Pancreas (tissue), 10 donors: Measurements from ENCODE around the gene R3HDM4. TPM values are rescaled to one million over a fixed set of nuclear protein-coding genes. Genes with fewer than 3 reads are reported as not detected.
A peak's percentile ranks its signal among the peaks of the same experiment; 100 is the strongest.

Experiments used
- ATAC-seq, 4 donors: fragments of 200-7000 bp; cut with Tn5 transposase; one replicate each; pipeline versions ENCODE4 v1.8.0 to v1.9.1; 2020; ENCODE audit warnings: mild to moderate bottlenecking in 4 of 4, moderate library complexity in 4 of 4
- DNase-seq, 6 donors: peaks; one replicate each; pipeline ENCODE4 v3.0.0-alpha.2; 2020
- FAIRE-seq: peaks from 2 replicates; lab custom pipeline; 2012; peaks lifted over from hg19 to GRCh38; lab: Jason Lieb, UNC
- H3K27ac ChIP-seq, 4 donors: fragments of 200-600 bp; sonication (generic); 1 replicate in 3 of 4; 2 replicates in 1 of 4; pipeline versions ENCODE4 v1.5.0 to v1.8.0; 2020
- H3K27me3 ChIP-seq, 4 donors: fragments of 200-600 bp; one replicate each; pipeline ENCODE4 v1.8.0; 2021
- H3K36me3 ChIP-seq, 3 donors: fragments of 200-600 bp; sonication (generic) in 1 of 3; one replicate each; pipeline versions ENCODE4 v1.5.0 to v1.8.0; 2020 to 2021
- H3K4me1 ChIP-seq, 3 donors: fragments of 200-600 bp; one replicate each; pipeline ENCODE4 v1.8.0; 2021
- H3K4me3 ChIP-seq, 4 donors: fragments of 200-600 bp; sonication (generic) in 2 of 4; one replicate each; pipeline versions ENCODE4 v1.5.0 to v1.8.0; 2020 to 2021
- H3K9me3 ChIP-seq, 4 donors: fragments of 200-600 bp; one replicate each; pipeline ENCODE4 v1.8.0; 2021
- CTCF ChIP-seq, 4 donors: fragments of 200-600 bp; sonication (generic) in 3 of 4; IDR thresholded peaks; one replicate each; pipeline versions ENCODE4 v1.5.0 to v1.8.0; 2021; ENCODE audit warnings: antibody characterized with exemption in 4 of 4
- WGBS, 2 donors: extraction: QIAGEN DNeasy Blood & Tissue Kit; methylation state at CpG; one replicate each; pipeline ENCODE4 v1.1.7; 2013; 5-methylcytosine and 5-hydroxymethylcytosine counted together
- intact Hi-C, 3 donors: fragments of 100-400 bp; cut with DNase I; formaldehyde crosslinking; loops; one replicate each; pipeline versions ENCODE4 v1.11.1 to v1.14.2; 2022
- polyA plus RNA-seq, 2 donors: library from polyadenylated mRNA; stranded (reverse); fragments of 200-250 nt; gene quantifications; one replicate each; pipeline ENCODE4 v1.2.3, GENCODE V29; 2013
- total RNA-seq, 6 donors: library from RNA; stranded (reverse); fragmentation: NEBNext Ultra II Directional in 4 of 6; extraction: Animal tissue kit (Norgen Biotek cat#: 25700) in 4 of 6; gene quantifications; one replicate each; pipeline versions ENCODE4 v1.2.1 to v1.2.4, GENCODE V29; 2021 to 2023
- donor health status: healthy with polysubstance abuse.
- donor health status: DM: no; HTN: no; CAD: no; lungs with moderate emphysema.
- donor health status: DM: no; HTN: no; CAD: no.
- donor health status: control.
- donor health status: control.
- donor health status: Bipolar disorder and iron deficiency.
- donor health status: DM: yes; HTN: yes; CAD: no.
- donor health status: DM: no; HTN: no; CAD: no.
- donor health status: DM: no; HTN: no; CAD: no.
- donor health status: DM: yes; HTN: yes; CAD: no.

R3HDM4 gene
- total and polyA plus RNA-seq, 8 donors: 21.6 to 57.2 (median 31.8) TPM

- Histone ChIP-seq H3K27me3 (no peaks in the 10 kb centered on the region), H3K36me3 (peaks cover 0 to 17% (median 4%) of the 10 kb centered on the region in 3 donors), H3K9me3 (no peaks in the 10 kb centered on the region), H3K27ac (no peak overlapping the region), H3K4me3 (no peak overlapping the region), H3K4me1 (no peaks in the 10 kb centered on the region)
- intact Hi-C loops: loop anchor here in 2 of 3 donors (5.0 to 10.0 kb wide), 3 partner anchors 38 to 115 kb away; partner anchors contain the start of genes KISS1R (in 1 of the 2) and WDR18 (in 1 of the 2)
- ATAC-seq (peak in 3 of 4 donors; percentile 8 to 47 (median 42)), FAIRE-seq (no peak), DNase-seq (peak in 1 of 6 donors; percentile 71)
- TF ChIP-seq CTCF (IDR thresholded peaks at IDR 0.05): no peak
- 85 to 88% methylated on average over 26 to 29 of the region's 29 CpGs for WGBS, 2 donors
Observed at GRCh38 chr19:869245-870177, 43.5 kb downstream of the R3HDM4 start.

GRCh38 chr19:868458-869244, 44.4 kb downstream of the R3HDM4 start:
- intact Hi-C loops: loop anchor here in 2 of 3 donors (5.0 to 10.0 kb wide), 3 partner anchors 39 to 116 kb away; partner anchors contain the start of genes KISS1R (in 1 of the 2) and WDR18 (in 1 of the 2)
- TF ChIP-seq CTCF (IDR thresholded peaks at IDR 0.05): no peak
- H3K27me3 ChIP-seq: no peaks in the 10 kb centered on the region
- no peak for FAIRE-seq
- H3K4me1 ChIP-seq: peaks cover 0 to 3% (median 0%) of the 10 kb centered on the region in 3 donors
- peaks cover 0 to 14% (median 4%) of the 10 kb centered on the region in 3 donors for H3K36me3 ChIP-seq
- no peak overlapping the region for H3K4me3 ChIP-seq
- no peak for ATAC-seq
- DNase-seq: peak in 1 of 6 donors; percentile 74
- H3K27ac ChIP-seq: no peak overlapping the region
- 93 to 95% methylated on average over 29 to 34 of the region's 34 CpGs for WGBS, 2 donors
- H3K9me3 ChIP-seq: no peaks in the 10 kb centered on the region

- Histone ChIP-seq H3K4me1 (peaks cover 0 to 3% (median 0%) of the 10 kb centered on the region in 3 donors), H3K27me3 (no peaks in the 10 kb centered on the region), H3K36me3 (peaks cover 0 to 14% (median 4%) of the 10 kb centered on the region in 3 donors), H3K27ac (no peak overlapping the region), H3K4me3 (no peak overlapping the region), H3K9me3 (no peaks in the 10 kb centered on the region)
- DNase-seq: peak in 1 of 6 donors; percentile 78
- WGBS, 2 donors: 94 to 97% methylated on average over 32 to 39 of the region's 39 CpGs
- intact Hi-C loops: loop anchor here in 2 of 3 donors (5.0 to 10.0 kb wide), 3 partner anchors 39 to 117 kb away; partner anchors contain the start of genes KISS1R (in 1 of the 2) and WDR18 (in 1 of the 2)
- no peak for FAIRE-seq
- TF ChIP-seq CTCF (IDR thresholded peaks at IDR 0.05): no peak
- ATAC-seq: no peak
Observed at GRCh38 chr19:867855-868457, 45.1 kb downstream of the R3HDM4 start.

- 85 to 88% methylated on average over 16 of the region's 16 CpGs for WGBS, 2 donors
- H3K4me3 ChIP-seq: no peak overlapping the region
- TF ChIP-seq CTCF (IDR thresholded peaks at IDR 0.05): no peak
- ATAC-seq (no peak), FAIRE-seq (no peak), DNase-seq (no peak)
- no peak overlapping the region for H3K27ac ChIP-seq
- H3K9me3 ChIP-seq: no peaks in the 10 kb centered on the region
- peaks cover 0 to 14% (median 4%) of the 10 kb centered on the region in 3 donors for H3K36me3 ChIP-seq
- H3K4me1 ChIP-seq: peaks cover 0 to 3% (median 0%) of the 10 kb centered on the region in 3 donors
- intact Hi-C loops: loop anchor here in 2 of 3 donors (5.0 to 10.0 kb wide), 3 partner anchors 40 to 117 kb away; partner anchors contain the start of genes KISS1R (in 1 of the 2) and WDR18 (in 1 of the 2)
- no peaks in the 10 kb centered on the region for H3K27me3 ChIP-seq
Observed at GRCh38 chr19:867301-867793, 45.7 kb downstream of the R3HDM4 start.
